ENCODE data around the gene HESX1.
A peak's percentile ranks its signal among the peaks of the same experiment; 100 is the strongest.

HESX1 gene

GRCh38 chr3:57168151-57168550, 31.6 kb downstream of the HESX1 start:
- no peak for DNase-seq

DNA sequence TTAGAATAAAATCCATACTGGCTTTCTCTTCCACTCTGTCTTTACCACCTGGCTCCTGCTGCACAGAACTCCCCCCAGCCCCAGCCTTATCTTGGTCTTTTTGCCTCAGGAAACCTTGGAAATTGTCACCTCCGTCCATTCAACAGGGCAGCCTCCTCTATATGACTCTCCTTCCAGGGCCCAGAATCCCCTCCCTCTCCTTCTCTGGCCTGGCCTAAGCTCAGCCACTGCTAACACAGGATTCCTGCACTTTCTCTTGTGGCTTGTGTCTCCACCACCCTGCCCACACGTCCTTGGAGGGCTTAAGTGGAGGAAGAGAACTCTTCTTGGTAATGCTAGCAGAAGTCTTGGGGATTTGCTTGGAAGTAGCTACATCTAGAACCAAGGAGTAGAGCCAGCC, 33.1 kb downstream of the HESX1 start:
- DNase-seq = no peak

DNA sequence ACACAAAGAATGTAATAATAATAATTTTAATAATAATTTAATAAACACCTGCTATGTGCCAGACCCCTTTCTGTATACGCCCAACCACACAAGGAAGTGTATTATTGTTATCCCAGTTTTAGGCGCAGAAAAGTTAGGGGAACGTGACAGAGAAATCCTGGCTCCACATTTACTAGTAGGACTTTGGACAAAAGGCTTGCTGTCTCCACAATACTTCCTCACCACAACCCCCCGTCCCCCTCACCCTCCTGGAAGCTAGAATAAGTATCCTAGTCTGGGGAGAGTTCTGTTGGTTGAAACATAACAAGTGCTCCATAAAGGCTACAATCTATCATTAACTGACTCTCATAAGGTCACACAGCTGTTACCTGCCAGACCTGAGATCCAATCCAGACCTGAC, 34.1 kb downstream of the HESX1 start:
- DNase-seq = no peak

DNA sequence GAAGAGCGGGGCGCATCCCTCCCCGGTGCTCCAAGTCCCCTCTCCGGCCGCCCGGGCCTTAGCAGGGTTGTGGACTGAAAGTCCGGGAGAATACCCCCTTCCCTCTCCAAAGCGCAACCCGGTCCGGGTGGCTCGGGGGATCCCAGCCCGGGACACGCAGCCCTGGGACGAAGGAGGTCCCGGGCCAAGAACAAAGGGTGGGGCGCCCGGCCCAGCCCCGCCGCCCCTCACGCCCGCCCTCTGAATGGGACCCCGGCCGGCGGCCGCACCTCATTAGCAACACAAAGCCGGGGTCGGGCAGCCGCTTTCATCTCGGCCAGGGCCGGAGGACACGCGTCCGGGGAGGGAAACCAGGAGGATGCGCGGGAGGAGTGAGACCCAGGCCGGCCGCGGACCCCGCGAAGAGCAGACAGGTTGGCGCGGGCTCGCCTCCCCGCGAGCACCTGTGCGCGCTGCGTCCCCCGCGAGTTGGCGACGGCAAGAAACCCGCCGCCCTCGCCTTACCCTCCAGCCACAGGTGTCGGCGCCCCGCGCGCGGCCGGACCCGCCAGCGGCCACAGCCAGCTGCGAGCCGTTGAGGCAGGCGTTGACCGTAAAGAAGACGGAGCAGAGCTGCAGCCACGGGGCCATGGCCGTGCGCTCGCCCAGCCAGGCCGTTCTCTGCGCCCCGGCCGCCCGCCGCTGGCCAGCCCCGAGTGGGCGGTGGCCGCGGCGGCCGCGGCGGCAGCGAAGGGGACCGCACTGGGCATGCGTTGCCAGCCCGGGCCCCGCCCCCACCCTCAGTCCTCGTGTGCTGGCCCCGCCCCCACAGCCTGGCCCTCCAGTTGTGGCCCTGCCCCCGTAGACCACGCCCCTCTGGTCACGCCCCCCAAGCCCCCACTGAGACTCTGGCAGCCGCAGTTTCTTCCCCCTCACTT, 34.9 kb downstream of the HESX1 start, which contains the start of gene IL17RD:
TSS of gene IL17RD (minus strand) at position 697 of the 917 bp plus-strand sequence. CDS start at position 630, 67 bp downstream.
- DNase-seq = peak; percentile 92

- no peak for DNase-seq
These were observed 35.5 kb downstream of the HESX1 start for GRCh38 chr3:57164217-57164656.

DNA sequence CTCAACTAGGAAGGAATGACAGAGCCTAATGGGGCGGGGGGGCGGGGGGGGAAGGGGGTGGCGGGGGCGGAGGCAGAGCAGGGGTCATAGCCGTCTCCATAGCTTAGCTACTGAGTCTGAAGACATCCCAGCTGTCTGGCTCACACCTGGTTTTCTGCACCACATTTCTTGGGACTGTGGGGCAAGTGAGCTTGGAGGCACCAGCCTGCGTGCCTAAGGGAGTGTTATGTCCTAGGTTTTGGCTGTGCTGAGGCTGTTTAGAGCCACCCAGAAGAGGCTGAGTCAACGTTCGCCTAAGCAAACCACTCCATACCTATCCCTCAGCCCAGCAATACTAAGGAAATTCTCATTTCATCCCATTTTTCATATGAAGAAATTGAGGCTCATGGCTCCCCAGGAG, 36.0 kb downstream of the HESX1 start:
- DNase-seq = no peak

- no peak for DNase-seq
These were observed 37.9 kb downstream of the HESX1 start for GRCh38 chr3:57161915-57162314.

GRCh38 chr3:57160765-57161538, 38.8 kb downstream of the HESX1 start:
- no peak for DNase-seq

DNA sequence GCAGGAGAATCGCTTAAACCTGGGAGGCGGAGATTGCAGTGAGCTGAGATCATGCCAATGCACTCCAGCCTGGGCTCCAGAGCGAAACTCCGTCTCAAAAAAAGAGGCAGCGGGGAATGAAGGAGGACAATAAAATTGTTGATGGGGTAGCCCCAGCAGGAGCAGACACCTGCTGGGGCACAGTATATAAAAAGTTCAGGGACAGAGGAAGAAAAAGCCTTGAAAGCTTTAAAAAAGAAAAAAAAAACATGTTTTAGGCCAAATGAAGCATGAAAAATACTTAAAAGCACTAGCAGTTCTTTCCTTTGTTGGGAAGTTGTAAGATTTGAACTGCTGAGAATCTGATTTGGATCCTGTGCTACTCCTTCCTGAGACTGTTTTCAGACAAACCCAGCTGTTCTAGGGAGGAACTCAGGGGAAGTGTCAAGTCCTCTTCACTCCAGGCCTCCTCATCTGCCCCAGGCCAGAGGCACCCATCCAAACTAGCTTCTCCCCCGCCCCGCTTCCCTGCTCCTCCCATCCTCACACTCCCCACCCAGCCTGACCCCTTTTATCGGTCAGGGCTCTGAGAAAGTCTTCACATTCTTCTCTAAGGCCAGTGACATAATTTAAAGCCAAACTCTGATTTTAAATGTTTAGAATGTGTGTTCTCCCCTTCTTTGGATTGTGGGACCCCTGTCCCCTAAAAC, 39.6 kb downstream of the HESX1 start:
- no peak for DNase-seq

DNA sequence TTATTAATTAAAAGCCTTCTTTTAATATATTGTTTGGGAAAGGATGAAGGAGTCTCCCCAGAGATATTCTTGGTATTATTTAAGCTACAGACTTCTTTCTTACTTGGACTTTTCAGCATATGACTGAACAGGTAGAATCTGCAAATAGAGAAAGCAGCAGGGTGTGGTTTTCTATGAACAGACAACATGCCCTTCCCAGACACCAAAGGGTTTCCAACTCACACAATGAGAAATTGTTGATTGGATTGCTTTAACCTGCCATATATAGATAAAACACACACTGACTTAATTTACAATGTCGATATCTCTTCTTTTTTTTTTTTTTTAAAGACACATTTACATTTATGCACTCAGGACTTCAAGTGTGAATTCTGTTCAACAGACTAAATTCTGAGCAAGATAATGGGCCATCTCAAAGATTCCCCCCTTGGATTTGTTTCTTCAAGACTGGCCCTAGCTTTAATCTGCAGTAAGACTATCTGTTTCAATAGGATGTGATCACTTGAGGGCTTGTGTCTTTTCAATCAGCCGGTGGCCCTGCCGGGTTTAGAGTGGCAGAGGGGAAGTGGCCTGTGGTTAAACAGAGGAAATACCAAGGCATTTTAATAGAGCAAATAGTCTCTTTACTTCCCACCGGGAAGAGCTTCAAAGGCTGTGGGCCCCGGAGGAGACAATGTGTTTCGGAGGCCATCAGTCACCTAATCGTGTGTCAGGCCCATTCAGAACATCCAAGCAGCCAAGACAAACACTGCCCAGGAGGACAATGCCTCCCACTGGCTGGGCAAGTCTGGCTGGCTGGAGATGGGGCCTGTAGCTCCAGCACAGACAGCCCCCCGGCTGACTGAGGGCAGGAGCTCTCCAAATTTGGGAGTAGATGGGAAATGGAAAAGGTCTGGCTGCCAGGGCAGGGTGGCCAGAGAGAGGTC, 40.7 kb downstream of the HESX1 start:
- DNase-seq = no peak

DNA sequence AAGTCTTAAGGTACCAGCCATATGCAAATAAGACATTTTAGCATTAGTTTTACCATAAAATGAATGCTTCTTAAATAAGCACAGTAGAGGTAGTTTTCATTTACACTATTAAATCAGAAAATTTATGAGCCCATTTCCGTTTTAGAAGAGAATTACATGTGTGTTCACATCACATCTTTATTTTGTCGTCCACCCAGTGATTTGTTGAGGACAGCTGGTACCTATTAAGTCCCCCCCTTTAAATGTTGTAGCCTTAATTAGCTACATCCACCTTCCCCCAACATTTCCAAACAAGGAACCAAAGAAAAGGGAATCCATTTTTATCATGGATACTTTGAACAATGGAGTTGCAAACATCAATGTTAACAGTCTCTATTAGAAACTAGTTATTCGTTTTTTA, 41.5 kb downstream of the HESX1 start:
- no peak for DNase-seq

DNA sequence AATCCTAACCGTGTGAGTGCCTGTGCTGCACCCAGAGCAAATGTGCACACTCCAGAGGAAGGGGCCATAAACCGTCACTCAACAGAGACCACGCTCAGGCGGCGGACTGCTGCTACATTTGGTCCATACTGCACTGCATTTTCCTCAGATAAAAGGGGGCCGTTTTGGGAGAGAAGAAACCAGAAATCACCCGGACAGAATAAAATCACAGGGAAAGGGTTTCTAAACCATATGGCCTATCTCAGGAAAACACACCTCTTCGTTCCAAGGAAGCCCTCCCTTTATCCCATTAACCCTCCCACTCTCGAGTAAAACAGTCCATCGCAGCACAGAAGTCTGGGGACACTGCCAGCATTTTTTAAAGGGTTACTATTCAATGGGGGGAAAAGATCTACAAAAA, 42.2 kb downstream of the HESX1 start:
- no peak for DNase-seq

- no peak for DNase-seq
These were observed 44.5 kb downstream of the HESX1 start for GRCh38 chr3:57155310-57155643.

- DNase-seq = peak; percentile 55
These were observed 45.1 kb downstream of the HESX1 start for GRCh38 chr3:57154470-57155309.

DNA sequence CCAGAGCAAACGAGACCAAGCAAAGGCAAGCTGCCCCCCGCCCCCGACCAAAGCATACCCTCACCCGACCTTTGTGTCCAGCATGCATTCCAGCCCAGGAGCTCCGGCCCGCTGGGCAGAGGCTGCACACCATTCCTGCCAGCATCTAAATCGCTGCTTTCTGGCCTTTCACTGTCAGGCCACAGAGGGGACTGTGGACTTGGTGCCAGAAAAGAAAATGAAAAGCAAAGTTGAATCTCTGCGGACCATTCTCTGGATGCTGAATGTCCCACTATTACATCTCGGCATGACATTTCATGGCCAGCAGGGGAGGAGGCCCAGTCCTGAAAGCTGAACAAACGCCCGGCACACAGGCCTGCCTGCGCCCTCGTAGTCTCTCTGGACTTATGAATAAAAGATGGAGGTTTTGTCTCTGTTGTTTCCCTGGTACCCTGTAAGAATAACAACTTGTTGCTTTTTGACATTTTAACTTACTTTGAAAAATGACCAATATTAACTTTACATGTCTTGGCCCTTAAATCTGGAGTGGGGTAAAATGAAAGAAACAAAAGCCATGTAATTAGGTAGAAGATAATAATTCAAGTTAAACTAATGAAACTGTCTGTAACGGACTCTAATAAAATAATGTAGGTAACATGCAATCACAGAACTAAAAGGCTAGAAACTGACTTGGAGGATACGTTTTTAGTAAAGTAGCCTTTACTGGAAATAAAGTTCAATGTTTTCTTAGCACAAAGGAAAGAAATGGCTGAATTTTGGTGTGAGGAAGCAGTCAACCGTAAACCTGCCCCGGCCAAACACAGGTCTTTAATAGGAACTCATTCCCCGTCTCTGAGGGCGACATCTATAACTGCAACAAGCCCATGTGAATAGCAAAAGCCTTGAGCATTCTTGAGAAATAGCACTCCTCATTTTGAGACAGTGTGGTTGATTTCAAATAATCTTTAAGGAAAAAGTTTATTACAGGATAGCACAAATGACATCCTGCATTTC, 47.3 kb downstream of the HESX1 start:
- DNase-seq = peak; percentile 81

DNA sequence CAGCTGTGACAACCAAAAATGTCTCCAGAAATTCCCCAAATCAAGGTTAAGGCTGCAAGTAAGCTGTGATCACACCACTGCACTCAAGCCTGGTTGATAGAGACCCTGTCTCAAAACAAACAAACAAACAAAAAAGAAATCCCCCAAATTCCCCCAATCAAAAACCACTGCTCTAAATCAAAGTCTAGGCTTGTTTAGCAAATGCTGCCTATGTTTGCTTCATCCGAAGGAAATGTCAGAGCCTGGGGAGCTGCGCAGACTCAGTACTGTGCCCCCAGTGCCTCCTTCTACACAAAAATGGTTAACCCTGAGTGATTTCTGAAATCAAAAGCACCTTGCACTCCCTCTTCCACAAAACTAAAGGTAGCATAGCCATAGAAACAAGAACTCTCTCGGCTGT, 48.0 kb downstream of the HESX1 start:
- no peak for DNase-seq

GRCh38 chr3:57151021-57151449, 48.7 kb downstream of the HESX1 start:
- no peak for DNase-seq

DNA sequence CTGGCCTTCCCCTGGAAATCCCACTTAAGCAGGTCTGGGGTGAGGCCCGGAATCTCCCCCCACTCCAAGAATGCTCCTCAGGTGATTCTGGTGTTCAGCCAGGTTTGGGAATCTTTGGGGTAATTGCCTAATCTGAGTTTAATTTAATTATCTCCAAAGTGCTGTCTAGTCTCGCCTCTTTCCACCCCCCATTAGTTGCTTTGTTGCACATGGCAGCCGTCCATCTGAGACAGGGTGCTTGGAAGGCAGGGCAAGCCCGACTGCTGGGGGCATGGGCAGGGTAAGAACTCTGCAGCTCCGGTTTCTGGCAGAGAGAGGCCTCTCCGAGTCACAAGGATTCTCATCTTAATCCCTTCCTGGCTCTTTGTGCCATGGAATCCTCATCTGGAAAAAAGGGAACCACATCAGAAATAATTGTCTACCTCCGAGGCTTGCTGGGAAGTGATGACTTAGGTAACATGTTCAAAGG, 49.6 kb downstream of the HESX1 start:
- no peak for DNase-seq
